ENCODE measurements around the gene ADARB2.

ADARB2 gene

GRCh38 chr10:1696106-1696505 is 41.2 kb downstream of the ADARB2 start (continued):
- TF ChIP-seq ZBTB21 (tag by site-specific recombination; IDR thresholded peaks at IDR 0.05): no peak
- TF ChIP-seq ZNF10 (tag by site-specific recombination; IDR thresholded peaks at IDR 0.05): no peak

- TF ChIP-seq ZNF19 (tag by site-specific recombination; IDR thresholded peaks at IDR 0.05; ENCODE audit: low read depth): no peak
- no peak for TF ChIP-seq ZNF777 (tag by site-specific recombination; IDR thresholded peaks at IDR 0.05; ENCODE audit: borderline replicate concordance)
- no peak for TF ChIP-seq ZNF629 (tag by site-specific recombination; IDR thresholded peaks at IDR 0.05)
- TF ChIP-seq ZNF623 (tag by site-specific recombination; IDR thresholded peaks at IDR 0.05): no peak
- no peak for TF ChIP-seq ZNF292 (tag by site-specific recombination; IDR thresholded peaks at IDR 0.05; ENCODE audit: borderline replicate concordance, low read depth)
- no peak for TF ChIP-seq HOXA7 (CRISPR knock-in tag; IDR thresholded peaks at IDR 0.05; ENCODE audit: borderline replicate concordance)
- no peak for TF ChIP-seq SCRT1 (tag by site-specific recombination; IDR thresholded peaks at IDR 0.05; ENCODE audit: borderline replicate concordance)
- TF ChIP-seq ZFHX2 (tag by site-specific recombination; conservative IDR thresholded peaks at IDR 0.05): no peak
- TF ChIP-seq ZEB2 (tag by site-specific recombination; IDR thresholded peaks at IDR 0.05): no peak
- no peak for TF ChIP-seq MZF1 (tag by site-specific recombination; IDR thresholded peaks at IDR 0.05; ENCODE audit: borderline replicate concordance)
- no peak for TF ChIP-seq ZNF266 (tag by site-specific recombination; IDR thresholded peaks at IDR 0.05; ENCODE audit: low read depth)
- no peak for TF ChIP-seq ZNF791 (tag by site-specific recombination; IDR thresholded peaks at IDR 0.05)
- TF ChIP-seq BCL11A (tag by site-specific recombination; IDR thresholded peaks at IDR 0.05; ENCODE audit: low read depth): no peak
- no peak for TF ChIP-seq TCF7L2 (IDR thresholded peaks at IDR 0.05; ENCODE audit: borderline replicate concordance, low read depth, low read length)
- TF ChIP-seq HOXC10 (CRISPR knock-in tag; IDR thresholded peaks at IDR 0.05): no peak
- no peak for TF ChIP-seq ZNF23 (tag by site-specific recombination; IDR thresholded peaks at IDR 0.05; ENCODE audit: borderline replicate concordance)
- TF ChIP-seq TRIM28 (IDR thresholded peaks at IDR 0.05; ENCODE audit: borderline replicate concordance, low read length): no peak
- no peak for TF ChIP-seq ZNF248 (tag by site-specific recombination; IDR thresholded peaks at IDR 0.05)
- no peak for TF ChIP-seq HOXD13 (CRISPR knock-in tag; IDR thresholded peaks at IDR 0.05; ENCODE audit: borderline replicate concordance)
- Histone ChIP-seq H3K9me3 (ENCODE audit: control insufficient read depth, insufficient read depth, low read depth, low read length) (no peaks in the 10 kb centered on the region), H3K27ac (ENCODE audit: extremely low read depth, low read depth, low read length) (no peak overlapping the region), H3K36me3 (ENCODE audit: control insufficient read depth in 2 of 2, insufficient read depth in 1 of 2, low read length in 2 of 2) (no peaks in the 10 kb centered on the region), H3K4me3 (ENCODE audit: low read depth, low read length) (no peak overlapping the region), H3K4me1 (ENCODE audit: control insufficient read depth, insufficient read depth, low read length) (no peaks in the 10 kb centered on the region)
- ChIA-PET CTCF (no interaction called here), POLR2A (no interaction called here)
Observed at GRCh38 chr10:1690086-1690485, 47.2 kb downstream of the ADARB2 start.

- no peak for TF ChIP-seq SP7 (tag by site-specific recombination; IDR thresholded peaks at IDR 0.05)
- no peak for TF ChIP-seq ZNF132 (tag by site-specific recombination; IDR thresholded peaks at IDR 0.05; ENCODE audit: borderline replicate concordance)
- no peak for TF ChIP-seq ZNF561 (tag by site-specific recombination; IDR thresholded peaks at IDR 0.05; ENCODE audit: borderline replicate concordance)
- TF ChIP-seq ZNF473 (tag by site-specific recombination; IDR thresholded peaks at IDR 0.05): no peak
- TF ChIP-seq YY2 (tag by site-specific recombination; IDR thresholded peaks at IDR 0.05): no peak
- Histone ChIP-seq H3K9me3 (ENCODE audit: control insufficient read depth, insufficient read depth, low read depth, low read length) (no peaks in the 10 kb centered on the region), H3K27ac (ENCODE audit: extremely low read depth, low read depth, low read length) (no peak overlapping the region), H3K36me3 (ENCODE audit: control insufficient read depth in 2 of 2, insufficient read depth in 1 of 2, low read length in 2 of 2) (no peaks in the 10 kb centered on the region), H3K4me1 (ENCODE audit: control insufficient read depth, insufficient read depth, low read length) (no peaks in the 10 kb centered on the region), H3K4me3 (ENCODE audit: low read depth, low read length) (no peak overlapping the region)
- POLR2A ChIA-PET: no interaction called here
- CTCF ChIA-PET: interaction anchor here (0.6 kb wide), 1 partner anchor 31 kb away, joined by 3 read pairs; no protein-coding TSS in a partner anchor
Observed at GRCh38 chr10:1688531-1688930, 48.8 kb downstream of the ADARB2 start.
